Effector memory CD8-positive, alpha-beta T cell (primary cell): ENCODE results near the gene PARP6.

ENCODE experiments used
- ATAC-seq: fragments of 150-1000 bp; cut with Tn5 transposase; replicated peaks from 2 replicates; pipeline ENCODE4 v1.10.0; 2021; ENCODE audit warnings: mild to moderate bottlenecking, moderate library complexity
- DNase-seq, 3 experiments: peaks; one replicate each; pipeline ENCODE4 v3.0.0; 2021
- H3K27ac Mint-ChIP-seq, 2 donors: one replicate each; pipeline ENCODE4 v1.8.0; 2022; ENCODE audit warnings: mild to moderate bottlenecking in 2 of 2, mixed read lengths in 2 of 2, moderate library complexity in 2 of 2
- H3K27me3 Mint-ChIP-seq, 2 donors: one replicate each; pipeline ENCODE4 v1.8.0; 2022; ENCODE audit warnings: mixed read lengths in 2 of 2
- H3K36me3 Mint-ChIP-seq: one replicate; pipeline ENCODE4 v1.8.0; 2022; ENCODE audit warnings: mild to moderate bottlenecking, moderate library complexity, mixed read lengths; ENCODE audit not compliant: insufficient read depth
- H3K4me1 Mint-ChIP-seq, 2 donors: one replicate each; pipeline ENCODE4 v1.8.0; 2022; ENCODE audit warnings: low read depth in 2 of 2, mixed read lengths in 2 of 2
- H3K4me3 Mint-ChIP-seq, 2 donors: one replicate each; pipeline ENCODE4 v1.8.0; 2022; ENCODE audit warnings: mild to moderate bottlenecking in 2 of 2, mixed read lengths in 2 of 2, moderate library complexity in 2 of 2
- H3K9me3 Mint-ChIP-seq, 2 donors: one replicate each; pipeline ENCODE4 v1.8.0; 2022; ENCODE audit warnings: mixed read lengths in 2 of 2

PARP6 gene

GRCh38 chr15:72269739-72270138, 2.6 kb downstream of the PARP6 start:
- Mint-ChIP-seq H3K4me1 (peaks cover 25 to 34% of the 10 kb centered on the region in 2 donors), H3K36me3 (peaks cover 25% of the 10 kb centered on the region), H3K27ac (peak overlapping the region in 1 of 2 donors; percentile 65), H3K27me3 (no peaks in the 10 kb centered on the region), H3K4me3 (no peak overlapping the region), H3K9me3 (no peaks in the 10 kb centered on the region)
- no peak for DNase-seq
- ATAC-seq: no peak

- Mint-ChIP-seq H3K4me1 (peaks cover 0 to 6% of the 10 kb centered on the region in 2 donors), H3K36me3 (peaks cover 58% of the 10 kb centered on the region)
These were observed 7.3 kb downstream of the PARP6 start for GRCh38 chr15:72265031-72265430.

GRCh38 chr15:72252663-72253299, 19.6 kb downstream of the PARP6 start:
- Mint-ChIP-seq H3K36me3 (peaks cover 78% of the 10 kb centered on the region), H3K9me3 (no peaks in the 10 kb centered on the region), H3K4me1 (peaks cover 0 to 5% of the 10 kb centered on the region in 2 donors), H3K4me3 (no peak overlapping the region), H3K27ac (no peak overlapping the region), H3K27me3 (no peaks in the 10 kb centered on the region)
- DNase-seq: no peak
- no peak for ATAC-seq

More at GRCh38 chr15:72265031-72265430, 7.3 kb downstream of the PARP6 start:
- no peaks in the 10 kb centered on the region for H3K27me3 Mint-ChIP-seq
- H3K27ac Mint-ChIP-seq: no peak overlapping the region
- no peaks in the 10 kb centered on the region for H3K9me3 Mint-ChIP-seq
- DNase-seq (no peak), ATAC-seq (no peak)
- no peak overlapping the region for H3K4me3 Mint-ChIP-seq

- DNase-seq (no peak), ATAC-seq (no peak)
- H3K4me3 Mint-ChIP-seq: no peak overlapping the region
- H3K27ac Mint-ChIP-seq: peak overlapping the region in 1 of 2 donors; percentile 8
- H3K36me3 Mint-ChIP-seq: peaks cover 57% of the 10 kb centered on the region
- no peaks in the 10 kb centered on the region for H3K9me3 Mint-ChIP-seq
- H3K4me1 Mint-ChIP-seq: peaks cover 0 to 5% of the 10 kb centered on the region in 2 donors
- no peaks in the 10 kb centered on the region for H3K27me3 Mint-ChIP-seq
These were observed 23.1 kb downstream of the PARP6 start for GRCh38 chr15:72249142-72249810.

GRCh38 chr15:72248514-72248913, 23.8 kb downstream of the PARP6 start:
- ATAC-seq (no peak), DNase-seq (no peak)
- Mint-ChIP-seq H3K4me1 (peaks cover 0 to 5% of the 10 kb centered on the region in 2 donors), H3K9me3 (no peaks in the 10 kb centered on the region), H3K27me3 (no peaks in the 10 kb centered on the region), H3K27ac (no peak overlapping the region), H3K4me3 (no peak overlapping the region), H3K36me3 (peaks cover 58% of the 10 kb centered on the region)

GRCh38 chr15:72242775-72243370, 29.5 kb downstream of the PARP6 start:
- Mint-ChIP-seq H3K27ac (peak overlapping the region; percentile 2 to 9), H3K4me3 (no peak overlapping the region), H3K4me1 (peaks cover 0 to under 1% of the 10 kb centered on the region in 2 donors), H3K9me3 (no peaks in the 10 kb centered on the region), H3K36me3 (peaks cover 32% of the 10 kb centered on the region), H3K27me3 (no peaks in the 10 kb centered on the region)
- DNase-seq: no peak
- ATAC-seq: no peak

GRCh38 chr15:72239652-72240051, 32.7 kb downstream of the PARP6 start:
- H3K27me3 Mint-ChIP-seq: no peaks in the 10 kb centered on the region
- peaks cover 9 to 12% of the 10 kb centered on the region in 2 donors for H3K4me1 Mint-ChIP-seq
- H3K36me3 Mint-ChIP-seq: peaks cover 30% of the 10 kb centered on the region
- H3K4me3 Mint-ChIP-seq: no peak overlapping the region
- DNase-seq: no peak
- H3K27ac Mint-ChIP-seq: peak overlapping the region; percentile 28 to 53
- no peaks in the 10 kb centered on the region for H3K9me3 Mint-ChIP-seq
- ATAC-seq: no peak

GRCh38 chr15:72238586-72238985, 33.8 kb downstream of the PARP6 start:
- Mint-ChIP-seq H3K27ac (peak overlapping the region in 1 of 2 donors; percentile 60), H3K36me3 (peaks cover 24% of the 10 kb centered on the region), H3K4me3 (no peak overlapping the region), H3K9me3 (no peaks in the 10 kb centered on the region), H3K4me1 (peaks cover 9 to 12% of the 10 kb centered on the region in 2 donors), H3K27me3 (no peaks in the 10 kb centered on the region)
- DNase-seq (no peak), ATAC-seq (no peak)

- H3K4me3 Mint-ChIP-seq: peak overlapping the region in 1 of 2 donors; percentile 8
- H3K9me3 Mint-ChIP-seq: no peaks in the 10 kb centered on the region
- no peak for ATAC-seq
- DNase-seq: no peak
- peak overlapping the region; percentile 85 to 86 for H3K27ac Mint-ChIP-seq
- no peaks in the 10 kb centered on the region for H3K27me3 Mint-ChIP-seq
- H3K36me3 Mint-ChIP-seq: peaks cover 24% of the 10 kb centered on the region
- peaks cover 9 to 12% of the 10 kb centered on the region in 2 donors for H3K4me1 Mint-ChIP-seq
These were observed 34.5 kb downstream of the PARP6 start for GRCh38 chr15:72237853-72238224.

- Mint-ChIP-seq H3K27me3 (no peaks in the 10 kb centered on the region), H3K9me3 (no peaks in the 10 kb centered on the region), H3K36me3 (peaks cover 21% of the 10 kb centered on the region), H3K27ac (peak overlapping the region; percentile 85 to 86), H3K4me1 (peaks cover 15 to 16% of the 10 kb centered on the region in 2 donors), H3K4me3 (peak overlapping the region in 1 of 2 donors; percentile 27)
- peak in 2 of 3 experiments; percentile 6 to 8 for DNase-seq
- peak; percentile 62 for ATAC-seq
These were observed 35.1 kb downstream of the PARP6 start for GRCh38 chr15:72237029-72237852.

- peaks cover 21 to 24% of the 10 kb centered on the region in 2 donors for H3K4me1 Mint-ChIP-seq
- no peaks in the 10 kb centered on the region for H3K9me3 Mint-ChIP-seq
- ATAC-seq: no peak
- no peak for DNase-seq
- no peaks in the 10 kb centered on the region for H3K27me3 Mint-ChIP-seq
- H3K36me3 Mint-ChIP-seq: peaks cover 17% of the 10 kb centered on the region
- H3K27ac Mint-ChIP-seq: peak overlapping the region; percentile 85 to 86
- H3K4me3 Mint-ChIP-seq: no peak overlapping the region
These were observed 35.9 kb downstream of the PARP6 start for GRCh38 chr15:72236381-72237003.

GRCh38 chr15:72235298-72235697, 37.1 kb downstream of the PARP6 start:
- Mint-ChIP-seq H3K27me3 (no peaks in the 10 kb centered on the region), H3K4me1 (peaks cover 26 to 29% of the 10 kb centered on the region in 2 donors), H3K36me3 (peaks cover 18% of the 10 kb centered on the region), H3K27ac (no peak overlapping the region), H3K4me3 (no peak overlapping the region), H3K9me3 (no peaks in the 10 kb centered on the region)
- ATAC-seq (no peak), DNase-seq (no peak)

- DNase-seq (no peak), ATAC-seq (no peak)
- Mint-ChIP-seq H3K36me3 (peaks cover 22% of the 10 kb centered on the region), H3K9me3 (no peaks in the 10 kb centered on the region), H3K27me3 (no peaks in the 10 kb centered on the region), H3K27ac (peak overlapping the region in 1 of 2 donors; percentile 25), H3K4me3 (no peak overlapping the region), H3K4me1 (peaks cover 33 to 37% of the 10 kb centered on the region in 2 donors)
These were observed 38.6 kb downstream of the PARP6 start for GRCh38 chr15:72233769-72234168.
